Keratinocyte (primary cell): ENCODE data around the gene ARFIP1. TPM values are rescaled to one million over a fixed set of nuclear protein-coding genes. Genes with fewer than 3 reads are reported as not detected.
A peak's percentile ranks its signal among the peaks of the same experiment; 100 is the strongest.

Experiments used
- DNase-seq: peaks from one replicate; pipeline ENCODE4 v3.0.0-alpha.2; 2011; ENCODE audit warnings: low read depth, missing footprints, low spot score
- FAIRE-seq: peaks from 2 replicates; lab custom pipeline; 2011; peaks lifted over from hg19 to GRCh38; lab: Jason Lieb, UNC
- H2AFZ ChIP-seq: 2 replicates; pipeline ENCODE4 v1.6.0; 2012; ENCODE audit warnings: low read length, control low read depth, inconsistent platforms; ENCODE audit not compliant: control insufficient read depth
- H3K27ac ChIP-seq: 2 replicates; pipeline ENCODE4 v1.5.1; 2011; ENCODE audit warnings: low read length; ENCODE audit not compliant: control insufficient read depth, insufficient read depth
- H3K27me3 ChIP-seq: 3 replicates; pipeline ENCODE4 v1.6.0; 2011; ENCODE audit warnings: low read length; ENCODE audit not compliant: control insufficient read depth, insufficient read depth; ENCODE audit errors: extremely low read depth
- H3K36me3 ChIP-seq, 2 experiments: 2 replicates in 1 of 2; 3 replicates in 1 of 2; pipeline ENCODE4 v1.5.1; 2011; ENCODE audit warnings: low read length in 2 of 2, mild to moderate bottlenecking in 1 of 2; ENCODE audit not compliant: control insufficient read depth in 2 of 2, insufficient read depth in 2 of 2; ENCODE audit errors: extremely low read depth in 1 of 2
- H3K4me1 ChIP-seq: 3 replicates; pipeline ENCODE4 v1.5.1; 2011; ENCODE audit warnings: low read length; ENCODE audit not compliant: control insufficient read depth, insufficient read depth; ENCODE audit errors: extremely low read depth
- H3K4me2 ChIP-seq: 3 replicates; pipeline ENCODE4 v1.6.0; 2011; ENCODE audit warnings: low read depth, low read length; ENCODE audit not compliant: control insufficient read depth, insufficient read depth; ENCODE audit errors: extremely low read depth
- H3K4me3 ChIP-seq, 3 experiments: fragments of 200-600 bp in 1 of 3; sonication (generic) in 1 of 3; 2 replicates in 2 of 3; 3 replicates in 1 of 3; pipeline ENCODE4 v1.5.1; 2011 to 2016; ENCODE audit warnings: low read length in 3 of 3, mild to moderate bottlenecking in 3 of 3, control low read depth in 2 of 3, inconsistent platforms in 1 of 3, low read depth in 1 of 3, mixed read lengths in 1 of 3, mixed run types in 1 of 3, moderate library complexity in 1 of 3; ENCODE audit not compliant: control insufficient read depth in 2 of 3, insufficient read depth in 2 of 3; ENCODE audit errors: extremely low read depth in 1 of 3
- H3K79me2 ChIP-seq: 2 replicates; pipeline ENCODE4 v1.6.0; 2012; ENCODE audit warnings: low read length; ENCODE audit not compliant: control insufficient read depth, insufficient read depth
- H3K9ac ChIP-seq: 3 replicates; pipeline ENCODE4 v1.6.0; 2011; ENCODE audit warnings: low read length; ENCODE audit not compliant: control insufficient read depth, insufficient read depth; ENCODE audit errors: extremely low read depth
- H3K9me1 ChIP-seq: 3 replicates; pipeline ENCODE4 v1.6.0; 2011; ENCODE audit warnings: low read length; ENCODE audit not compliant: control insufficient read depth, insufficient read depth; ENCODE audit errors: extremely low read depth
- H3K9me3 ChIP-seq: 2 replicates; pipeline ENCODE4 v1.5.1; 2012; ENCODE audit warnings: low read depth, low read length; ENCODE audit not compliant: control insufficient read depth
- H4K20me1 ChIP-seq: 3 replicates; pipeline ENCODE4 v1.6.0; 2011; ENCODE audit warnings: low read length; ENCODE audit not compliant: control insufficient read depth, insufficient read depth; ENCODE audit errors: extremely low read depth
- CTCF ChIP-seq, 3 experiments: IDR thresholded peaks in 1 of 3; conservative IDR thresholded peaks in 1 of 3; optimal IDR thresholded peaks in 1 of 3; 2 replicates in 2 of 3; 3 replicates in 1 of 3; pipeline versions ENCODE3 to v1.5.1; 2011; ENCODE audit warnings: low read length in 3 of 3, mild to moderate bottlenecking in 3 of 3, moderate library complexity in 2 of 3, control low read depth in 1 of 3, inconsistent platforms in 1 of 3; ENCODE audit not compliant: insufficient read depth in 2 of 3; ENCODE audit errors: extremely low read depth in 1 of 3
- EZH2 ChIP-seq: IDR thresholded peaks from one replicate; pipeline ENCODE4 v1.6.1; 2012; ENCODE audit warnings: inconsistent platforms, mild to moderate bottlenecking, low read length, moderate library complexity
- dilution Hi-C: fragments of 300-500 bp; cut with MboI; formaldehyde crosslinking; loops from one replicate; pipeline ENCODE4 v1.7.0; 2020; ENCODE audit warnings: low sequenced_read_pairs; ENCODE audit not compliant: extremely low pct_ligation_motif_present
- polyA plus RNA-seq, 5 experiments: library from polyadenylated mRNA; depleted of rRNA in 3 of 5; stranded (reverse) in 3 of 5; stranded (forward) in 1 of 5; unstranded in 1 of 5; fragments of >200 nt; gene quantifications; 1 replicate in 1 of 5; 2 replicates in 3 of 5; 3 replicates in 1 of 5; pipeline versions ENCODE4 v1.2.1 to v1.2.3, GENCODE V29; 2011 to 2012; ENCODE audit warnings: missing spikeins in 2 of 5, low read depth in 1 of 5, low replicate concordance in 1 of 5

The ARFIP1 gene
- polyA plus RNA-seq, 1 donor (not counting 4 experiments of a cell fraction or from before 2014, with no cell fraction given): 44.4 TPM

- no peaks in the 10 kb centered on the region for H3K9me1 ChIP-seq
- no peaks in the 10 kb centered on the region for H3K36me3 ChIP-seq
- DNase-seq (no peak), FAIRE-seq (no peak)
- no peaks in the 10 kb centered on the region for H3K9me3 ChIP-seq
- no peak overlapping the region for H3K9ac ChIP-seq
- H3K4me1 ChIP-seq: peaks cover 4% of the 10 kb centered on the region
- no peaks in the 10 kb centered on the region for H3K27me3 ChIP-seq
- H2AFZ ChIP-seq: no peak overlapping the region
- H4K20me1 ChIP-seq: no peaks in the 10 kb centered on the region
- H3K4me3 ChIP-seq: no peak overlapping the region
- dilution Hi-C loops: no loop called here
- peaks cover 8% of the 10 kb centered on the region for H3K79me2 ChIP-seq
- no peak for TF ChIP-seq CTCF (optimal IDR thresholded peaks at IDR 0.05 in 1 of 3, IDR thresholded peaks at IDR 0.05 in 1 of 3, conservative IDR thresholded peaks at IDR 0.05 in 1 of 3; ENCODE audit: extremely low read depth in 1 of 3, insufficient read depth in 2 of 3, low read length in 3 of 3)
- no peak for TF ChIP-seq EZH2
- H3K27ac ChIP-seq: no peak overlapping the region
- H3K4me2 ChIP-seq: no peak overlapping the region
These were observed 79.2 kb downstream of the ARFIP1 start for GRCh38 chr4:152858934-152859333.

DNA sequence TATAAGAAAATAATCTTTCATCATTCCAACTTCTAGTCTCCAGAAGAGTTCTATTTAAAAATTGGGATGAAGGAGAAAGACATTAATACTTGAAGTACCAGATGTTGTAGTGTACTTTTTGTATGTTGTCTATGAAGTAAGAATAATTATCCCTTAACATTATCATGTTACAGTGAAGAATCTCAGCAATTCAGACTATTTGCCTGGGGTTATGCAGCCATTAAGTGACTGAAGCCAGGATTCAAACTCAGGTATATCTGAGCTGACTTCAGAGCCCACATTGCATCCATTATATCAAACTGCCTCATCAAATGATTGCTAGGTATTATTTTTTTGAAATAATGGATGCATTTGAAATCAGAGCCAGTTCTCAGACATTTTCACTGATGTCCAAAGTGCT is 80.3 kb downstream of the ARFIP1 start:
- peak; percentile 52 for FAIRE-seq
- dilution Hi-C loops: no loop called here
- DNase-seq: no peak
- Histone ChIP-seq H3K4me2 (no peak overlapping the region), H3K4me3 (no peak overlapping the region), H3K27me3 (no peaks in the 10 kb centered on the region), H3K9me1 (no peaks in the 10 kb centered on the region), H2AFZ (no peak overlapping the region), H3K79me2 (peaks cover 4% of the 10 kb centered on the region), H4K20me1 (no peaks in the 10 kb centered on the region), H3K27ac (no peak overlapping the region), H3K36me3 (no peaks in the 10 kb centered on the region), H3K9ac (no peak overlapping the region), H3K4me1 (peaks cover 13% of the 10 kb centered on the region), H3K9me3 (no peaks in the 10 kb centered on the region)
- no peak for TF ChIP-seq CTCF (optimal IDR thresholded peaks at IDR 0.05 in 1 of 3, IDR thresholded peaks at IDR 0.05 in 1 of 3, conservative IDR thresholded peaks at IDR 0.05 in 1 of 3; ENCODE audit: extremely low read depth in 1 of 3, insufficient read depth in 2 of 3, low read length in 3 of 3)
- TF ChIP-seq EZH2: no peak
